GM12801 (cell line): ENCODE results near the gene ARHGEF35.
"Not testable (repeated sequence)": the region's sequence is repeated elsewhere in the genome, so short reads cannot be mapped to it uniquely, and the experiment has no call there.

Source experiments
- CTCF ChIP-seq: IDR thresholded peaks from one replicate; pipeline ENCODE4 v1.5.1; 2011; ENCODE audit warnings: control low read depth; ENCODE audit not compliant: insufficient read length; ENCODE audit errors: extremely low read depth

Gene ARHGEF35

DNA sequence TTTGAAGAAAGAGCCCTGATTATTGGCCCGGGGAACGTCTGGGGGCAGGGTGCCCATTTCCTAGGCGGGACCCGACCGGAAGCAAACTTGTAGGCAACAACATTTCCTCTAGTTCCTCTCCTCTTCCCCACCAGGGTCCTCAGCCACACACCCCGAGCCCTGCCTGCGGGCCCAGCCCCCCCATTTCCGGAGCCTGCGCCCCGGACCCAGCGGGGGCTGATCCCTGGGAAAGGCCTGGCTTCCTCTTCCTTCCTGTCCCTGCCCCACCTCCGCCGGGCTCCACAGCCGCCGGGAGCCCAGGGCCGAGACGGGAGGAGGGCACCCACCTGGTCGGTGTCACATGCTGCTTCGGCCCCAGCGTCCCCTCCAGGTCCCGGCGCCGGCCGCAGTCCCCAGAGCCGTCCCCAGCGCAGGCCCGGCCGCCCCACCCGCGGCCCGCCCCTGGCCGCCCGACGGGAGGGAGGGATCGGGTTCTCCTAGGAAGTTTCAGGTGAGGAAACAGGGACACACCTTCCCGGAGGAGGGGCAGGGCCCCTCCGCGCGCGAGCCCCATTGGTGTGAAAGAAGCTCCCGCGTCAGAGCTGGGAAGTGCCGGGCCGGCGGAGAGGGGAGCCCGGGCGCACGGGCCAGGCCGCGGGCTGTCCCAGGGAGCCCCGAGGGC, at the start of gene ARHGEF35:
ARHGEF35 (minus strand) TSS at position 622 of the 661 bp plus-strand sequence. CDS start 7,450 bp downstream, outside the sequence.
- not testable (repeated sequence) for TF ChIP-seq CTCF

DNA sequence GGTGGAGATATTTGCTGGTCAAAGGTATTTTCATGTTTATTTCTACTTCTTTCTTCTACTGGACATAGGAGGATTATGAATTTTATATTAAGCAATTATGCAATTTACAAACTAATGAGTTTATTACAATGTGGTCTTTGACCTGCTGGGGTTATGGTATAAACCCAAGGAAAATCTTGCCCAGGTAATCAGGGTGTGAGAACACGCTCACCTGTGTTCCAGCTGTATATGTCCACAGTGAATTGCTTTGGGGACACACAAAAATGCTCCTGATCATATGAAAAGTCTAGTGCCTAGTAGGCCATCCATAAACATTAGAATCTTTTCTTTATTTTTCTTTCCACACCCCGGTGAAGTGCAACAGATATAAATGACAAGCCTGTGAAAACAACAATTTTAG, 43.7 kb upstream of the ARHGEF35 start, which contains the start of gene OR2A42:
OR2A42 (minus strand) TSS at position 241 of the 400 bp plus-strand sequence. CDS start 6,762 bp downstream, outside the sequence.
- TF ChIP-seq CTCF: not testable (repeated sequence)

DNA sequence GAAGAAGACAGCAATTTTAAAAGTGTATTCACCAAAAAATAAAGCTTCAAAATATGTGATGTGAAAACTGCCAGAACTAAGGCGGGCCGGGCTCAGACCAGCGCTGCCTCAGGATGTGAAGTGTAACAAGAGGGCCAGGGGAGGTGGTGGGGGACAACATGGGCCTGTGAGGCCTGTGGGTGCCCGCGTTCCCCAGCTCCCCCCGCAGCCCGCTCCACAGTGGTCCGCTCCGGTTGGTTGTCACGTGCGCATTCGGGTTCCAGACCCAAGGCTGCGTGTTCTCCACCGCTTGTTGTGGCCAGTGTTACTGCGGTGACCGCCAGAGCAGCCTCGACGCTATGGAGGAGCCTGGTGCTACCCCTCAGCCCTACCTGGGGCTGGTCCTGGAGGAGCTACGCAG, 12.5 kb downstream of the ARHGEF35 start, which contains the start of gene CTAGE4:
CTAGE4 (plus strand) TSS at position 301 of the 400 bp plus-strand sequence; CDS start at position 339, 38 bp downstream.
- TF ChIP-seq CTCF: not testable (repeated sequence)

DNA sequence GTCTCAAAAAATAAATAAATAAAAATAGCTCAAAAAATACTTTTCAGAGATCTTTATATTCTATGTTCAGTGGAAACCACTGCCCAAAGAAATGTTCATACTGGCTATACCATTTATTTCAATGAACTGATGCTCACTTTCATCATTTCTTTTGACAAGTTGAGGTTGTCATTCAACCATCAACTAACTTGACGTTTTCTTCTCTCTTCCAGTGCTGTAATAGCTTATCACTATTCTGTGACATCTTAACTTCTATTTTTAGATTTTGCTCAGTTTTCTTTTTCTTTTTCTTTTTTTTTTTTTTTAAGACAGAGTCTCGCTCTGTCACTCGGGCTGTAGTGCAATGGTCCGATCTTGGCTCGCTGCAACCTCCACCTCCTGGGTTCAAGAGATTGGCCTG, 21.0 kb downstream of the ARHGEF35 start:
- no peak for TF ChIP-seq CTCF

- TF ChIP-seq CTCF: no peak
These were observed 30.8 kb downstream of the ARHGEF35 start for GRCh38 chr7:144164784-144165183.

GRCh38 chr7:144158861-144159260, 36.8 kb downstream of the ARHGEF35 start:
- no peak for TF ChIP-seq CTCF

- TF ChIP-seq CTCF: no peak
These were observed 47.3 kb downstream of the ARHGEF35 start for GRCh38 chr7:144148224-144148827.
